ENCODE measurements around the gene DNAH3. TPM values are rescaled to one million over a fixed set of nuclear protein-coding genes. Genes with fewer than 3 reads are reported as not detected.
"Not testable (repeated sequence)": the region's sequence is repeated elsewhere in the genome, so short reads cannot be mapped to it uniquely, and the experiment has no call there.

The DNAH3 gene
- total and polyA plus RNA-seq, 2 donors = 0.16 to 0.37 TPM

- 75% methylated on average over 4 of the region's 4 CpGs for WGBS
- no peak overlapping the region for H3K4me3 ChIP-seq (ENCODE audit: low read depth, low read length)
- H3K36me3 ChIP-seq (ENCODE audit: insufficient read depth) = no peaks in the 10 kb centered on the region
- no peaks in the 10 kb centered on the region for H3K4me1 ChIP-seq (ENCODE audit: insufficient read depth)
- H3K27ac ChIP-seq (ENCODE audit: low read depth) = no peak overlapping the region
- no peak for DNase-seq (ENCODE audit: extremely low spot score)
Measured at GRCh38 chr16:20942256-20942655, 208.4 kb downstream of the DNAH3 start.

DNA sequence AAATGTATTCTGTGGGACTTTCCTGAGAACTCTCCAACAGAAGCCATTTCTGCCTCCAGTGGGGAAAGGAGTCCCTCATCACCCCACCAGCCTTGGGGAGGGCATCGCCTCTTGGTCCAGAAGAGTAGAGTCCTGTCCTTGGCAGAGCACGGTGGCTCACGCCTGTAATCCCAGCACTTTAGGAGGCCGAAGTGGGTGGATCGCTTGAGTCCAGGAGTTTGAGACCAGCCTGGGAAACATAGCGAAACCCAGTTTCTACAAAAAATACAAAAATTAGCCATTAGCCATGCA lies 209.1 kb downstream of the DNAH3 start:
- Histone ChIP-seq H3K36me3 (ENCODE audit: insufficient read depth) (no peaks in the 10 kb centered on the region), H3K27ac (ENCODE audit: low read depth) (no peak overlapping the region), H3K4me1 (ENCODE audit: insufficient read depth) (no peaks in the 10 kb centered on the region), H3K4me3 (ENCODE audit: low read depth, low read length) (no peak overlapping the region)
- DNase-seq (ENCODE audit: extremely low spot score) = no peak
- 94% methylated on average over 6 of the region's 6 CpGs for WGBS

GRCh38 chr16:20940871-20941635 lies 209.6 kb downstream of the DNAH3 start:
- no peaks in the 10 kb centered on the region for H3K4me1 ChIP-seq (ENCODE audit: insufficient read depth)
- H3K4me3 ChIP-seq (ENCODE audit: low read depth, low read length) = no peak overlapping the region
- no peaks in the 10 kb centered on the region for H3K36me3 ChIP-seq (ENCODE audit: insufficient read depth)
- DNase-seq (ENCODE audit: extremely low spot score) = no peak
- WGBS = 79% methylated on average over 6 of the region's 6 CpGs
- H3K27ac ChIP-seq (ENCODE audit: low read depth) = no peak overlapping the region

DNA sequence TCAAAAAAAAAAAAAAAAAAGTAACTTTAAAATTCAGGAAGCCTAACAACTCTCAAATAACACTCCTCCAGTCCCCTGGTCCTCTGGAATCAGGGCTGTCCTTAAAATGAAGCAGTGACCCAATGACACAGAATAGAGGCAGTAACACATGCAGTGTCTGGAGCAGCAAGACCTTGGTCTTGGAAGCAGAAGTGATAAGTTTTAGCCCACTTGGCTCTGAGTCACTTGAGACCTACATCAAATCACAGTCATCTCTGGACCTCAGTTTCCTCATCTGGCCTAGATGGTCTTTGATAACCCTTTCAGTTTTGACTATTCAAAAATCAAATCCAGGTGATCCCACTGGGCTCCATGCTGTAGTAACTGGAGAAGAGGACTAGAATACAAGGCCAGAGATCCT lies 211.0 kb downstream of the DNAH3 start:
- no peak for DNase-seq (ENCODE audit: extremely low spot score)
- Histone ChIP-seq H3K4me3 (ENCODE audit: low read depth, low read length) (no peak overlapping the region), H3K4me1 (ENCODE audit: insufficient read depth) (no peaks in the 10 kb centered on the region), H3K36me3 (ENCODE audit: insufficient read depth) (no peaks in the 10 kb centered on the region), H3K27ac (ENCODE audit: low read depth) (no peak overlapping the region)

GRCh38 chr16:20938426-20938825 lies 212.2 kb downstream of the DNAH3 start:
- no peak for DNase-seq (ENCODE audit: extremely low spot score)
- no peak overlapping the region for H3K4me3 ChIP-seq (ENCODE audit: low read depth, low read length)
- WGBS = 49% methylated on average over 2 of the region's 2 CpGs

GRCh38 chr16:20937736-20938135 lies 212.9 kb downstream of the DNAH3 start:
- H3K27ac ChIP-seq (ENCODE audit: low read depth) = no peak overlapping the region
- H3K4me3 ChIP-seq (ENCODE audit: low read depth, low read length) = no peak overlapping the region
- H3K36me3 ChIP-seq (ENCODE audit: insufficient read depth) = no peaks in the 10 kb centered on the region
- WGBS = 79% methylated on average over 6 of the region's 6 CpGs
- no peak for DNase-seq (ENCODE audit: extremely low spot score)
- no peaks in the 10 kb centered on the region for H3K4me1 ChIP-seq (ENCODE audit: insufficient read depth)

More at GRCh38 chr16:20938426-20938825, 212.2 kb downstream of the DNAH3 start:
- no peaks in the 10 kb centered on the region for H3K4me1 ChIP-seq (ENCODE audit: insufficient read depth)
- H3K27ac ChIP-seq (ENCODE audit: low read depth) = no peak overlapping the region
- H3K36me3 ChIP-seq (ENCODE audit: insufficient read depth) = no peaks in the 10 kb centered on the region

DNA sequence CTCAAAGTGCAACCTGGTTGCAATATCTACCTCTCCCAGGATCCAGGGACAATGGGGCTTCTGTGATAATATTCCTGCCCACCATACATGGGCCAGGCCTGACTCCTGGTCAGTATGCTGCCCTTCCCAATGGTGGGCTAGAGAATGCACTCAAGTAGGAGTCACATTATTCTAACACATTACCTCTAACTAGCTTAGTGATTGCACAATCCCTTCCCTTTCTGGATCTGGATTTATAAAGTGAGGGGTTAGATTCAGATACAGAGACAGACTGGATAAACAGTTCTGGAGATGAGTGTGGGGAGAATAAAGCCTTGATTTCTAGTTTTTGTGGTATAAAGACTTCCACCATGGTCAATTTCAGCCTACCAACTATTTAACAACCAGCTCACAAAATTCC lies 217.1 kb downstream of the DNAH3 start:
- Histone ChIP-seq H3K36me3 (ENCODE audit: insufficient read depth) (no peaks in the 10 kb centered on the region), H3K4me3 (ENCODE audit: low read depth, low read length) (no peak overlapping the region), H3K27ac (ENCODE audit: low read depth) (no peak overlapping the region), H3K4me1 (ENCODE audit: insufficient read depth) (no peaks in the 10 kb centered on the region)
- no peak for DNase-seq (ENCODE audit: extremely low spot score)

GRCh38 chr16:20931066-20931600 lies 219.5 kb downstream of the DNAH3 start:
- Histone ChIP-seq H3K4me3 (ENCODE audit: low read depth, low read length) (no peak overlapping the region), H3K4me1 (ENCODE audit: insufficient read depth) (no peaks in the 10 kb centered on the region), H3K36me3 (ENCODE audit: insufficient read depth) (no peaks in the 10 kb centered on the region), H3K27ac (ENCODE audit: low read depth) (no peak overlapping the region)
- DNase-seq (ENCODE audit: extremely low spot score) = no peak
- WGBS = 74% methylated on average over 5 of the region's 5 CpGs

DNA sequence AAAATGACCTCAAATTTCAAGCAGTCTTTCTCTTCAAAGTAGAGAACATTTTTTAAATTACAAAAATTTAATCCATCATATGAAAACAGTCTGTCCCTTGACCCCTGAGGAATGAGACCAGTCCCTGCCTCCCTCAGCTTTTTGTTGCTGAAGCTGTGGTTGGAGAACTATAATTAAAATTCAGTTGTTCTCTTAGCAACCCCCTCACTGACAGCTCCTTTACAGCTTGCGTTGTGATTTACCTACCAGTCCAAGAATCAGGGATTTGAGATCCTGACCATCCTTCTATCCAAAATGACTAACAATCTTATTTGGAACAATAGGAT lies 220.3 kb downstream of the DNAH3 start:
- no peak for DNase-seq (ENCODE audit: extremely low spot score)
- Histone ChIP-seq H3K4me3 (ENCODE audit: low read depth, low read length) (no peak overlapping the region), H3K36me3 (ENCODE audit: insufficient read depth) (no peaks in the 10 kb centered on the region), H3K4me1 (ENCODE audit: insufficient read depth) (no peaks in the 10 kb centered on the region), H3K27ac (ENCODE audit: low read depth) (no peak overlapping the region)
- 67% methylated on average over 1 of the region's 1 CpG for WGBS

DNA sequence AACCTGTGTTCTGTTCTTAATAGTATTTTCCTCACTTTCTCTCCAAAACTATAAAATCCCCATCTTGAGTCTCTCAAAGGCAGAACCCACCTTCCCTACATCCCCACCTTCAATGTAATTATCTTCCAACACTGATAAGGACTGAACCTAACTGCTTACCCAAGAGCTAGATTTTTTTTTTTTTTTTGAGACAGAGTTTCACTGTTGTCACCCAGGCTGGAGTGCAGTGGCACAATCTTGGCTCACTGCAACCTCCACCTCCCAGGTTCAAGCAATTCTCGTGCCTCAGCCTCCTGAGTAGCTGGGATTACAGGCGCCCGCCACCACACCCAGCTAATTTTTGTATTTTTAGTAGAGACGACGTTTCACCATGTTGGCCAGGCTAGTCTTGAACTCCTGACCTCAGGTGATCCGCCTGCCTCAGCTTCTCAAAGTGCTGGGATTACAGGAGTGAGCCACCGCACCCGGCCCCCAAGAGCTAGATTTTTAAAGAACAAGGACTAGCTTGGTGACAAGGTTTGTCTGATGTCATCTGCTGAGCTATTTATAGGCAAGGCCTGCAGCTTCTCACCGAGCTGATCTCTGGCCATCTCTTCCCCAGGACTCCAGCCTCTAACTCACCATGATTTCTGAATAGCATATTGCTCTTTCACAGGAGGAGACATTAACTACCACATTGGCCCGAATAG lies 220.8 kb downstream of the DNAH3 start:
- H3K27ac ChIP-seq (ENCODE audit: low read depth); H3K4me3 ChIP-seq (ENCODE audit: low read depth, low read length); H3K4me1 ChIP-seq (ENCODE audit: insufficient read depth); DNase-seq (ENCODE audit: extremely low spot score); H3K36me3 ChIP-seq (ENCODE audit: insufficient read depth): not testable (repeated sequence)
- WGBS = 61% methylated on average over 10 of the region's 10 CpGs

GRCh38 chr16:20928774-20929411 lies 221.8 kb downstream of the DNAH3 start:
- H3K4me1 ChIP-seq (ENCODE audit: insufficient read depth) = no peaks in the 10 kb centered on the region
- no peaks in the 10 kb centered on the region for H3K36me3 ChIP-seq (ENCODE audit: insufficient read depth)
- 77% methylated on average over 5 of the region's 5 CpGs for WGBS
- no peak for DNase-seq (ENCODE audit: extremely low spot score)
- H3K27ac ChIP-seq (ENCODE audit: low read depth) = no peak overlapping the region
- no peak overlapping the region for H3K4me3 ChIP-seq (ENCODE audit: low read depth, low read length)

DNA sequence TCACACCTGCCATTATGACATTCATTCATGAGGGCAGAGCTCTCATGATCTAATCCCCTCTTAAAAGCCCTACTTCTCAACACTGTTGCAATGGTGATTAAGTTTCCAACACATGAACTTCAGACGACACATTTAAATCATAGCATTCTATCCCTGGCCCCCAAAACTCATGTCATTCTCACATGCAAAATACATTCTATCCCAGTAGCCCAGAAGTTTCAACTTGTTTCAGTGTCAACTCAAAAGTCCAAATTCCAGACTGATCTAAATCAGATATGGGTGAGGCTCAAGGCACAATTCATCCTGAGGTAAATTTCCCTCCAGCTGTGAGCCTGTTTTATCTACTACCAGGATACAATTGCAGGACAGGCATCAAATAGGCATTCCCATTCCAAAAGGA lies 224.9 kb downstream of the DNAH3 start:
- no peak for DNase-seq (ENCODE audit: extremely low spot score)
- 93% methylated on average over 1 of the region's 1 CpG for WGBS

GRCh38 chr16:20923876-20924275 lies 226.8 kb downstream of the DNAH3 start:
- Histone ChIP-seq H3K36me3 (ENCODE audit: insufficient read depth) (no peaks in the 10 kb centered on the region), H3K4me3 (ENCODE audit: low read depth, low read length) (no peak overlapping the region), H3K27ac (ENCODE audit: low read depth) (no peak overlapping the region), H3K4me1 (ENCODE audit: insufficient read depth) (no peaks in the 10 kb centered on the region)
- DNase-seq (ENCODE audit: extremely low spot score) = no peak
- 91% methylated on average over 3 of the region's 3 CpGs for WGBS

More for the DNA sequence above, 224.9 kb downstream of the DNAH3 start:
- Histone ChIP-seq H3K27ac (ENCODE audit: low read depth) (no peak overlapping the region), H3K36me3 (ENCODE audit: insufficient read depth) (no peaks in the 10 kb centered on the region), H3K4me3 (ENCODE audit: low read depth, low read length) (no peak overlapping the region), H3K4me1 (ENCODE audit: insufficient read depth) (no peaks in the 10 kb centered on the region)

DNA sequence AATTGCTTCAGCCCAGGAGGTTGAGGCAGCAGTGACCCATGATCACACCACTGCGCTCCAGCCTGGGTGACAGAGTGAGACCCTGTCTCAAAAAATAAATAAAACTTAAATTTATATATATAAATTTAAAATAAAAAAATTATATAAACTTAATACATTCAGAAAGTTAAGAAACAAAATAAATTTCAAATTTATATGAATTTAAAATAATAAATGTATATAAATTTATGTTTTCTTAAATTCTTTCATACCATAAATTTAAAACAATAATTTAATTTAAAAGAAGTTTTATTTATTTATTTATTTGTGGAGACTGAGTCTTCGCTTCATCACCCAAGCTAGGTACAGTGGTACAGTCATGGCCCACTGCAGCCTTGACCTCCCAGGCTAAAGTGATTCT lies 229.8 kb downstream of the DNAH3 start:
- over 99% methylated on average over 2 of the region's 2 CpGs for WGBS
- no peak for DNase-seq (ENCODE audit: extremely low spot score)
- Histone ChIP-seq H3K27ac (ENCODE audit: low read depth) (no peak overlapping the region), H3K4me1 (ENCODE audit: insufficient read depth) (no peaks in the 10 kb centered on the region), H3K36me3 (ENCODE audit: insufficient read depth) (no peaks in the 10 kb centered on the region), H3K4me3 (ENCODE audit: low read depth, low read length) (no peak overlapping the region)

Measured in urinary bladder (tissue), 4 donors.